Spleen (tissue), 11 donors: Measurements from ENCODE around the gene ZNF692. TPM values are rescaled to one million over a fixed set of nuclear protein-coding genes. Genes with fewer than 3 reads are reported as not detected.

Source experiments
- DNase-seq: peaks from one replicate; pipeline ENCODE4 v3.0.0-alpha.2; 2020
- H3K27ac ChIP-seq, 8 donors: fragments of 200-600 bp; sonication (generic) in 7 of 8; 1 replicate in 4 of 8; 2 replicates in 4 of 8; pipeline versions ENCODE4 v1.5.0 to v1.8.0; 2016 to 2021; ENCODE audit warnings: inconsistent platforms in 4 of 8, mild to moderate bottlenecking in 4 of 8, moderate library complexity in 1 of 8
- H3K27me3 ChIP-seq, 7 donors: fragments of 200-600 bp; sonication (generic) in 6 of 7; replicated peaks in 1 of 7; 1 replicate in 4 of 7; 2 replicates in 3 of 7; pipeline versions ENCODE4 v1.5.0 to v1.8.0; 2016 to 2021; ENCODE audit warnings: inconsistent platforms in 3 of 7, mild to moderate bottlenecking in 1 of 7
- H3K36me3 ChIP-seq, 6 donors: fragments of 200-600 bp; sonication (generic) in 5 of 6; 1 replicate in 4 of 6; 2 replicates in 2 of 6; pipeline versions ENCODE4 v1.5.0 to v1.8.0; 2016 to 2021; ENCODE audit warnings: inconsistent platforms in 2 of 6
- H3K4me1 ChIP-seq, 6 donors: fragments of 200-600 bp; sonication (generic) in 5 of 6; 1 replicate in 3 of 6; 2 replicates in 3 of 6; pipeline versions ENCODE4 v1.5.0 to v1.8.0; 2016 to 2021; ENCODE audit warnings: inconsistent platforms in 3 of 6
- H3K4me3 ChIP-seq, 8 donors: fragments of 200-600 bp; sonication (generic) in 7 of 8; 1 replicate in 4 of 8; 2 replicates in 4 of 8; pipeline versions ENCODE4 v1.5.0 to v1.8.0; 2016 to 2021; ENCODE audit warnings: inconsistent platforms in 4 of 8, mild to moderate bottlenecking in 4 of 8, moderate library complexity in 2 of 8
- H3K9me3 ChIP-seq, 8 donors: fragments of 200-600 bp; sonication (generic) in 7 of 8; 1 replicate in 4 of 8; 2 replicates in 4 of 8; pipeline versions ENCODE4 v1.5.0 to v1.8.0; 2016 to 2021; ENCODE audit warnings: inconsistent platforms in 4 of 8
- CTCF ChIP-seq, 11 experiments: fragments of 200-600 bp in 7 of 11; fragments of 450-650 bp in 4 of 11; sonication (generic) in 4 of 11; IDR thresholded peaks in 8 of 11; conservative IDR thresholded peaks in 3 of 11; 1 replicate in 7 of 11; 2 replicates in 4 of 11; pipeline versions ENCODE4 v1.4.0 to v1.8.0; 2016 to 2021; ENCODE audit warnings: antibody characterized with exemption in 11 of 11, inconsistent platforms in 4 of 11, mild to moderate bottlenecking in 1 of 11
- POLR2A ChIP-seq, 3 donors: fragments of 450-650 bp; IDR thresholded peaks; one replicate each; pipeline ENCODE4 v1.5.1; 2017; ENCODE audit warnings: antibody characterized with exemption in 3 of 3, mild to moderate bottlenecking in 1 of 3
- POLR2AphosphoS5 ChIP-seq, 3 donors: sonication (generic); formaldehyde crosslinking; IDR thresholded peaks; one replicate each; pipeline ENCODE4 v1.5.1; 2017; ENCODE audit warnings: antibody characterized with exemption in 3 of 3
- WGBS, 5 donors: extraction: QIAGEN DNeasy Blood & Tissue Kit in 3 of 5; methylation state at CpG; one replicate each; pipeline versions ENCODE4 v1.1.5 to v1.1.7; 2013 to 2018; 5-methylcytosine and 5-hydroxymethylcytosine counted together
- intact Hi-C: fragments of 100-400 bp; cut with DNase I; formaldehyde crosslinking; loops from one replicate; pipeline ENCODE4 v1.15.0; 2023; ENCODE audit warnings: low total_unique reads
- polyA plus RNA-seq, 3 donors: library from polyadenylated mRNA; stranded (reverse); fragments of 200-250 nt; gene quantifications; one replicate each; pipeline ENCODE4 v1.2.1, GENCODE V29; 2013
- total RNA-seq, 7 donors: library from RNA; depleted of rRNA in 3 of 7; stranded (reverse); fragments of >200 nt in 3 of 7; fragmentation: NEBNext Ultra II Directional in 4 of 7; extraction: Animal tissue kit (Norgen Biotek cat#: 25700) in 4 of 7; gene quantifications; one replicate each; pipeline versions ENCODE4 v1.1.0 to v1.2.1, GENCODE V29; 2016 to 2021
- donor health status: healthy with polysubstance abuse.
- donor health status: DM: no; HTN: no; CAD: no; lungs with moderate emphysema.
- donor health status: DM: no; HTN: no; CAD: no.
- donor health status: Bipolar disorder and iron deficiency.
- donor health status: healthy.
- donor health status: DM: no; HTN: no; CAD: no.
- donor health status: DM: yes; HTN: yes; CAD: no.

ZNF692 gene
- total and polyA plus RNA-seq, 10 donors = 33.5 to 138 (median 48.6) TPM

DNA sequence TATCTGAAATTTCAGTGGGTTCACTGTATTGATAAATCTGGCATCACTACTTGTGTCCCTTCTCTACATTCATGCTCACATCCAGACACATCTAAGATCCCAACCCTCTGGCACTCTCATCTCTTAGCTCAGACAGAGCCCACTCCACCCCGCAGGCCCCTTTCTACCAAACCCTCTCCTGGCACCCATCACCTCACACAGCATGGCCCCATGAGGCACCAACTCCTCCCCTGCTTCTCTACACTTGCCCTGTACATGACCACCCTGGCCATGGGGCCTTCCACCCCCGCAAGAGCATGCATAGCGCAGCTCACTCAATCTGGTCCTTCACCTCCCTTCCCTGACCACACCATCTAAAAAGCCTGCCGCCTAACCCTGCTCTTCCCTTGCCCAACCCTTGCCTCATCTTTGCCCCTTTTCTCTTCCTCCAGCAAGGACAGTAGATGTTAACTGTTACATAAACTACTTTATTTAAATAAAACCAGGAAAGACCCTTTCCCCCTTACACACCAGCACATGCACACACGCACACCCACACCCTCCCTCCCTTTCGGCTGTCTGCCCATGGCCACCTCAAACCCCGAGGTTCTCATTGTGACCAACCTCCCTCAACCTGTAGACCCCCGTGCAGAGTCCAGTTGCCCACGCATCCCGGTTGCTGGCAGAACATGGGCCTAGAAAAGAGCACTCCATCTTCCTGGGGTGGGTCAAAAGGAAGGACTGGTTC is 48.7 kb downstream of the ZNF692 start:
- 71 to 80% (median 78%) methylated on average over 10 of the region's 10 CpGs for WGBS, 5 donors
- DNase-seq = peak; percentile 64
- Histone ChIP-seq H3K27me3 (no peaks in the 10 kb centered on the region), H3K36me3 (peaks cover 3 to 60% (median 42%) of the 10 kb centered on the region in 6 donors), H3K9me3 (no peaks in the 10 kb centered on the region), H3K27ac (peak overlapping the region in 4 of 8 donors; percentile 25 to 59 (median 42)), H3K4me1 (peaks cover 22 to 69% (median 40%) of the 10 kb centered on the region in 6 donors), H3K4me3 (no peak overlapping the region)
- TF ChIP-seq POLR2AphosphoS5 (IDR thresholded peaks at IDR 0.05) (peak in 1 of 3 donors; percentile 1), CTCF (IDR thresholded peaks at IDR 0.05 in 8 of 11, conservative IDR thresholded peaks at IDR 0.05 in 3 of 11) (no peak)
- intact Hi-C loops = no loop called here

- 82 to 89% (median 86%) methylated on average over 9 of the region's 9 CpGs for WGBS, 5 donors
- Histone ChIP-seq H3K4me1 (peaks cover 22 to 79% (median 52%) of the 10 kb centered on the region in 6 donors), H3K9me3 (no peaks in the 10 kb centered on the region), H3K4me3 (no peak overlapping the region), H3K27me3 (no peaks in the 10 kb centered on the region), H3K36me3 (peaks cover 0 to 47% (median 29%) of the 10 kb centered on the region in 6 donors), H3K27ac (no peak overlapping the region)
- TF ChIP-seq POLR2A (IDR thresholded peaks at IDR 0.05) = no peak
- no peak for TF ChIP-seq CTCF (IDR thresholded peaks at IDR 0.05 in 8 of 11, conservative IDR thresholded peaks at IDR 0.05 in 3 of 11)
- DNase-seq = no peak
- intact Hi-C loops = no loop called here
Observed at GRCh38 chr1:248808876-248809275, 50.0 kb downstream of the ZNF692 start.

DNA sequence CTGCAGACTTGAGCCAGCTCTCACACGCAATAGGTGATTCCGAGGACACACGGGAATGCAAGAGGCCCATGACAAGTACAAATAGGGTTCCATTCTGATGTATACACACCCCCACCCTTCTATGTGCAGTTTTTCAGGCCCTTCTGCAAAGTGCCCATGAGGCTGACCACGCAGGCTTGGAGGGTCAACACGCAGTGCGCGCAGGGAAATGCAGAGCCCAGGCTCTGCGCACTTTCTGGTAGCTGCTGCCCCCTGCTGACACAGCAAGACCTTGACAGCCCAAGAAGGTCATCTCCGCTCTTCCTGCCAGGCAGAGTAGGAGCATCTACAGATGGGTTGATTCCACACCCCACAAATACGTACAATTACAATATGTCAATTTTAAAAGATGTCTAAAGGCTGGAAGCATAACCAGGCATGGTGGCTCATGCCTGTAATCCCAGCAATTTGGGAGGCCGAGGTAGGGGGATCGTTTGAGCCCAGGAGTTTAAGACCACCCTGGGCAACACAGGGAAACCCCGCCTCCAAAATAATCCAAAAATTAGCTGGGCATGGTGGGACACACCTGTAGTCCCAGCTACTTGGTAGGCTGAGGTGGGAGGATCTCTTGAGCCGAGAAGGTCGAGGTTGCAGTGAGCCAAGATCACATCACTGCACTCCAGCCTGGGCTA is 51.7 kb downstream of the ZNF692 start:
- peak overlapping the region in 1 of 8 donors; percentile 21 for H3K4me3 ChIP-seq
- no peaks in the 10 kb centered on the region for H3K27me3 ChIP-seq
- DNase-seq = peak; percentile 91
- peaks cover 0 to 30% (median 13%) of the 10 kb centered on the region in 6 donors for H3K36me3 ChIP-seq
- no peaks in the 10 kb centered on the region for H3K9me3 ChIP-seq
- intact Hi-C loops = no loop called here
- TF ChIP-seq POLR2AphosphoS5 (IDR thresholded peaks at IDR 0.05) (peak; percentile 52 to 68 (median 55)), POLR2A (IDR thresholded peaks at IDR 0.05) (no peak), CTCF (IDR thresholded peaks at IDR 0.05 in 8 of 11, conservative IDR thresholded peaks at IDR 0.05 in 3 of 11) (peak; percentile 71 to 90 (median 81))
- H3K27ac ChIP-seq = peak overlapping the region in 5 of 8 donors; percentile 79 to 93 (median 86)
- peaks cover 22 to 78% (median 52%) of the 10 kb centered on the region in 6 donors for H3K4me1 ChIP-seq
- 42 to 54% (median 47%) methylated on average over 15 of the region's 15 CpGs for WGBS, 5 donors

GRCh38 chr1:248805876-248806275 is 53.0 kb downstream of the ZNF692 start:
- Histone ChIP-seq H3K4me3 (peak overlapping the region in 1 of 8 donors; percentile 59), H3K27ac (peak overlapping the region; percentile 62 to 93 (median 84)), H3K9me3 (peaks cover 0 to 4% (median 0%) of the 10 kb centered on the region in 8 donors), H3K27me3 (no peaks in the 10 kb centered on the region), H3K4me1 (peaks cover 19 to 71% (median 45%) of the 10 kb centered on the region in 6 donors), H3K36me3 (peaks cover 0 to 17% (median 0%) of the 10 kb centered on the region in 6 donors)
- intact Hi-C loops = no loop called here
- no peak for TF ChIP-seq POLR2AphosphoS5 (IDR thresholded peaks at IDR 0.05)
- peak in 1 of 11 experiments; percentile 13 for TF ChIP-seq CTCF (IDR thresholded peaks at IDR 0.05 in 8 of 11, conservative IDR thresholded peaks at IDR 0.05 in 3 of 11)
- 50 to 78% (median 57%) methylated on average over 1 of the region's 1 CpG for WGBS, 5 donors
- DNase-seq = peak; percentile 24
